DMS79 (cell line): ENCODE data around the gene TMEM156.

ENCODE experiments used
- DNase-seq: peaks from one replicate; lab custom pipeline; 2025; lab: John Stamatoyannopoulos, UW

Gene TMEM156

DNA sequence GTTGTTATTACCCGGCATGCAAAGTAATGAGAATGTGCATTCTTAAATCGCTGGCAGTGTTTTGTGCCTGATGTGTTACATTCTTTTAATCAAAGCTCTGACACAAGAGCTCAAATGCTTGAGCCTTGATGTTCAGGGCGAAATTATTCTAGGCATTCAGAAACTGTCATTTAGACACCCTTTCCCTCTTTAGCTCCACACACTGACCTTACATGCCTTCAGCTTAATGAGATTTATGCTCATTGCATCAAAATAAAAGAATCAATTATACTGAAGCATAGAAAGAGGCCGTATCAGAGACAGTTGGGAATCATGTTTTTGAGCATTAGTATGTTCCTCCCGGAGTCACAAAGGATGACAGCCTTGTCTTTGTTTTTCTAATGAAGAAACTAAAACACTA is 107.9 kb downstream of the TMEM156 start:
- no peak for DNase-seq

GRCh38 chr4:38923746-38924145 is 108.5 kb downstream of the TMEM156 start:
- DNase-seq = no peak

- DNase-seq = no peak
These were observed 111.1 kb downstream of the TMEM156 start for GRCh38 chr4:38921151-38921550.

GRCh38 chr4:38920677-38921076 is 111.5 kb downstream of the TMEM156 start:
- DNase-seq = no peak

GRCh38 chr4:38920186-38920585 is 112.0 kb downstream of the TMEM156 start:
- DNase-seq = no peak

GRCh38 chr4:38919494-38919893 is 112.7 kb downstream of the TMEM156 start:
- no peak for DNase-seq

DNA sequence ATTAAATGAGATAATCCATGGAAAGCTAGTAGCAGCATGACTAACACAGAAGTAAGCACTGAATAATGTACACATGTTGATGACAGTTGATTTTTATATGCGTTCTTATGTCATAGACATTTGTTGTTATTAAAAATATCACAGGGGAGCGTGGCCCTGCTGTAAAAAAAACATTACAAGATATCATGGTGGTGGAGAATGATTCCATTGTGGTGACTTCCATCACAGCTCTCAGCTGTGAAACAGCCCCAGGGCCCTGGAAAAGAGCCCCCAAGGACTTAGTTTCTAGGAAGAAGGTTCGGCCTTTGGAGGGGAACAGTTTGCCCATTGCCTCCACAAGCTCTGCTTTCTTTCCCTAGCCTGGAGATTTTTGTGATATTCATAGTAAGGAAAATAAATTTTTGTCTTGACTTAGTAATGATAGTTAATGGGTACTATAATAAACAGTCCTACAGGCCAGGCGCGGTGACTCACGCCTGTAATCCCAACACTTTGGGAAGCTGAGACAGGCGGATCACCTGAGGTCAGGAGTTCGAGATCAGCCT is 114.7 kb downstream of the TMEM156 start:
- DNase-seq = no peak
